Stimulated activated naive B cell treated with anti-CD40 and anti-IgM and Interleukin-4, amounts not matched to agents 10 μg/mL and 1 μg/mL and 100 μg/mL, for 72 hours (primary cell): ENCODE data around the gene TTC3.

Experiments used
- ATAC-seq, 2 donors: fragments of 150-1000 bp; cut with Tn5 transposase; replicated peaks; 2 replicates each; pipeline ENCODE4 v1.10.0; 2021; ENCODE audit warnings: moderate library complexity in 1 of 2
- DNase-seq: peaks from one replicate; pipeline ENCODE4 v3.0.0; 2021
- H3K27ac Mint-ChIP-seq: one replicate; pipeline ENCODE4 v1.8.0; 2022; ENCODE audit warnings: mild to moderate bottlenecking, mixed read lengths
- H3K27me3 Mint-ChIP-seq, 2 donors: one replicate each; pipeline ENCODE4 v1.8.0; 2022; ENCODE audit warnings: mixed read lengths in 2 of 2
- H3K36me3 Mint-ChIP-seq, 2 donors: one replicate each; pipeline ENCODE4 v1.8.0; 2022; ENCODE audit warnings: mixed read lengths in 2 of 2, mild to moderate bottlenecking in 1 of 2
- H3K4me1 Mint-ChIP-seq, 2 donors: one replicate each; pipeline ENCODE4 v1.8.0; 2022; ENCODE audit warnings: mixed read lengths in 2 of 2, mild to moderate bottlenecking in 1 of 2
- H3K4me3 Mint-ChIP-seq, 2 donors: one replicate each; pipeline ENCODE4 v1.8.0; 2022; ENCODE audit warnings: mild to moderate bottlenecking in 2 of 2, mixed read lengths in 2 of 2, moderate library complexity in 1 of 2
- H3K9me3 Mint-ChIP-seq, 2 donors: one replicate each; pipeline ENCODE4 v1.8.0; 2022; ENCODE audit warnings: mixed read lengths in 2 of 2, mild to moderate bottlenecking in 1 of 2

Gene TTC3

GRCh38 chr21:37231671-37232070 is 158.6 kb downstream of the TTC3 start:
- H3K27ac Mint-ChIP-seq, result peak overlapping the region; percentile 22
- ATAC-seq, result no peak

DNA sequence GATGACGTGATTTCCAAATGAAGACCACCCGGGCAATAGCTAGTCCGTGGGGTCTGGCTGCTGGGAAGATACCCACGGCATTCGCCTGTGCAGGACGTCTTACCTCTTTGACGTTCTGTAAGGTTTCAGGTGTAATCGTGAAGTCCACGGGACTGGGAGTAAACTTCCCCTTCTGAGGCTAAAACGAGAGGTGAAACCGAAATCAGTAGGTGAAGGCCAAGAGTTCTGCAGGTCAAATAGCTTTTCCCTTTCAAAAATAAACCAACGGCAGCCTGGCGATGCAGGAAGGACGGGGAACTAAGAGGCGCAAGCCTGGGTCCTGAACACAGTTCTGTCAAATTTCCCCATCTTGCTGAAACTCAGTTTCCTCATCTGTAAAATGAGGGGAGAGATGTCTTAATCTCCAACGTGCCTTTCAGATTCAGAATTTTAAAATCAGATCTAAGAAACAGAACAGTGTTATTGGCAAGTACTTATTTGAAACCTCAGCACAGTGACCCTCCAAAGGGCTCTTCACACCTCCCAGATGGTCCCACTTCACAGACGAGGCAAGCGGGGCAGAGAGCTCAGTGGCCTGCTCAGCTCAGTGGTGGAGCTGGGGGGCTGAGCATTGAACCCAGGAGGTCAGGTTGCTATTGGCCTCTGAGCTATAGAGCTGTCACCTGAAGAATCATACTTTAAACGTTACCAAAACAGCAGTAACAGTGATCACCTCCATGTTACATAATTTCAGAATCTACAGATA is 159.4 kb downstream of the TTC3 start:
- H3K9me3 Mint-ChIP-seq, result no peaks in the 10 kb centered on the region
- peak in 1 of 2 donors; percentile 61 for ATAC-seq
- H3K27me3 Mint-ChIP-seq, result no peaks in the 10 kb centered on the region
- no peak overlapping the region for H3K27ac Mint-ChIP-seq
- peaks cover 8 to 13% of the 10 kb centered on the region in 2 donors for H3K4me1 Mint-ChIP-seq
- DNase-seq, result no peak
- H3K36me3 Mint-ChIP-seq, result peaks cover 40 to 44% of the 10 kb centered on the region in 2 donors
- H3K4me3 Mint-ChIP-seq, result no peak overlapping the region

More at GRCh38 chr21:37231671-37232070, 158.6 kb downstream of the TTC3 start:
- Mint-ChIP-seq H3K4me1 (peaks cover 9 to 13% of the 10 kb centered on the region in 2 donors), H3K27me3 (no peaks in the 10 kb centered on the region), H3K4me3 (no peak overlapping the region), H3K9me3 (no peaks in the 10 kb centered on the region), H3K36me3 (peaks cover 45 to 46% of the 10 kb centered on the region in 2 donors)
- DNase-seq, result no peak

GRCh38 chr21:37233551-37234146 is 160.6 kb downstream of the TTC3 start:
- Mint-ChIP-seq H3K4me1 (peaks cover 10 to 13% of the 10 kb centered on the region in 2 donors), H3K27ac (no peak overlapping the region), H3K9me3 (no peaks in the 10 kb centered on the region), H3K4me3 (no peak overlapping the region), H3K36me3 (peaks cover 37 to 40% of the 10 kb centered on the region in 2 donors), H3K27me3 (no peaks in the 10 kb centered on the region)
- no peak for DNase-seq
- ATAC-seq, result no peak

DNA sequence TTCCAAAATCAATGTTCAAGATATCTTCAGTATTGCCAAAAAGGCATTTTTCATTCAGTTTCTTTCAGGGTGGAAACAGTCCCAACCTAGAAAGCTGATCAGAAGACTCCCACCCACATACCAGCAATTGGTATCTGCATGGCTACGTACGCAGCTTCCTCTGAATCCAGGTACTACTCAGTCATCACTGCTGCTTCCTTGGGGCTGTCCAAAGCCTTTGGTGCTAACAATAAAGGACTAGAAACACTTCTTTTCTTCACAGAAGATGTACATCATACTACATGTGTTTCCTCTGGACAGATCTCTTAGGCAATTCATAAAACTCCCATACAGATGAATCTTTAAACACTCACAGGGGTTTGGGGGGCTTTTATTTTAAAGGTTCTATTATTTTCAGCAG is 164.3 kb downstream of the TTC3 start:
- ATAC-seq, result no peak
- no peak overlapping the region for H3K27ac Mint-ChIP-seq
- peaks cover 34 to 35% of the 10 kb centered on the region in 2 donors for H3K36me3 Mint-ChIP-seq
- H3K27me3 Mint-ChIP-seq, result no peaks in the 10 kb centered on the region
- no peaks in the 10 kb centered on the region for H3K9me3 Mint-ChIP-seq
- no peak for DNase-seq
- no peak overlapping the region for H3K4me3 Mint-ChIP-seq
- peaks cover 4 to 8% of the 10 kb centered on the region in 2 donors for H3K4me1 Mint-ChIP-seq

- no peak overlapping the region for H3K4me3 Mint-ChIP-seq
- H3K27me3 Mint-ChIP-seq, result no peaks in the 10 kb centered on the region
- no peak for DNase-seq
- H3K4me1 Mint-ChIP-seq, result peaks cover 4% of the 10 kb centered on the region in 2 donors
- ATAC-seq, result no peak
- no peaks in the 10 kb centered on the region for H3K9me3 Mint-ChIP-seq
- H3K27ac Mint-ChIP-seq, result no peak overlapping the region
- peaks cover 30 to 33% of the 10 kb centered on the region in 2 donors for H3K36me3 Mint-ChIP-seq
These were observed 164.7 kb downstream of the TTC3 start for GRCh38 chr21:37237764-37238163.

GRCh38 chr21:37240978-37241377 is 167.9 kb downstream of the TTC3 start:
- no peak overlapping the region for H3K27ac Mint-ChIP-seq
- no peak overlapping the region for H3K4me3 Mint-ChIP-seq
- peaks cover 25 to 34% of the 10 kb centered on the region in 2 donors for H3K4me1 Mint-ChIP-seq
- H3K27me3 Mint-ChIP-seq, result no peaks in the 10 kb centered on the region
- ATAC-seq (no peak), DNase-seq (no peak)
- no peaks in the 10 kb centered on the region for H3K9me3 Mint-ChIP-seq
- H3K36me3 Mint-ChIP-seq, result peaks cover 34 to 47% of the 10 kb centered on the region in 2 donors

- no peak overlapping the region for H3K27ac Mint-ChIP-seq
- H3K36me3 Mint-ChIP-seq, result peaks cover 33 to 47% of the 10 kb centered on the region in 2 donors
These were observed 168.4 kb downstream of the TTC3 start for GRCh38 chr21:37241426-37241825.

DNA sequence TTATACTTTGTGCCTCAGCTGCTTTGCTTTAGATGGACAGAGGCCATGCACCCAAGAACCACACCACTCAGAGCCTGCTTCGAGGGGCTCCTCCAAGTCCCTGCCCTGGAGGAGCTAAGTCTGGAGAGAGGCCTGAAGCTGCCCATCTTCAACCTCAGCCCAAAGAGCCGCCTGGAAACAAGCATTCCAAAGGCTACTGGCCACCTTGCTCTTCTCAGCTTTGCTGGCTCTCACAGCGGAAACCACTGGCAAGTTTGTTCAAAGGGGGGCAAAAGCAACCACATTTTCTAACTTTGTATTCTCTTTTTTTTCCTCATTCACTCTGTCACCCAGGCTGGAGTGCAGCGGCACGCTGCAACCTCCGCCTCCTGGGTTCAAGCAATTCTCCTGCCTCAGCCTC is 170.9 kb downstream of the TTC3 start:
- Mint-ChIP-seq H3K27me3 (no peaks in the 10 kb centered on the region), H3K36me3 (peaks cover 25 to 44% of the 10 kb centered on the region in 2 donors), H3K27ac (no peak overlapping the region), H3K4me3 (no peak overlapping the region), H3K9me3 (no peaks in the 10 kb centered on the region), H3K4me1 (peaks cover 32 to 53% of the 10 kb centered on the region in 2 donors)
- ATAC-seq, result no peak
- DNase-seq, result no peak

More at GRCh38 chr21:37241426-37241825, 168.4 kb downstream of the TTC3 start:
- Mint-ChIP-seq H3K27me3 (no peaks in the 10 kb centered on the region), H3K4me3 (no peak overlapping the region), H3K9me3 (no peaks in the 10 kb centered on the region), H3K4me1 (peaks cover 27 to 38% of the 10 kb centered on the region in 2 donors)
- no peak for DNase-seq
- ATAC-seq, result no peak

- Mint-ChIP-seq H3K36me3 (peaks cover 24 to 42% of the 10 kb centered on the region in 2 donors), H3K4me3 (no peak overlapping the region), H3K27ac (no peak overlapping the region), H3K9me3 (no peaks in the 10 kb centered on the region), H3K27me3 (no peaks in the 10 kb centered on the region), H3K4me1 (peaks cover 34 to 60% of the 10 kb centered on the region in 2 donors)
- DNase-seq (no peak), ATAC-seq (no peak)
These were observed 171.5 kb downstream of the TTC3 start for GRCh38 chr21:37244501-37245095.

GRCh38 chr21:37245151-37245550 is 172.1 kb downstream of the TTC3 start:
- peaks cover 24 to 42% of the 10 kb centered on the region in 2 donors for H3K36me3 Mint-ChIP-seq
- H3K4me3 Mint-ChIP-seq, result no peak overlapping the region
- DNase-seq (no peak), ATAC-seq (no peak)
- H3K27ac Mint-ChIP-seq, result no peak overlapping the region
- peaks cover 34 to 60% of the 10 kb centered on the region in 2 donors for H3K4me1 Mint-ChIP-seq
- no peaks in the 10 kb centered on the region for H3K27me3 Mint-ChIP-seq
- H3K9me3 Mint-ChIP-seq, result no peaks in the 10 kb centered on the region

GRCh38 chr21:37248298-37248697 is 175.2 kb downstream of the TTC3 start:
- Mint-ChIP-seq H3K27me3 (no peaks in the 10 kb centered on the region), H3K4me3 (no peak overlapping the region), H3K9me3 (no peaks in the 10 kb centered on the region), H3K36me3 (peaks cover 15 to 35% of the 10 kb centered on the region in 2 donors), H3K27ac (no peak overlapping the region), H3K4me1 (peaks cover 33 to 58% of the 10 kb centered on the region in 2 donors)
- DNase-seq (no peak), ATAC-seq (no peak)

- Mint-ChIP-seq H3K27me3 (no peaks in the 10 kb centered on the region), H3K4me1 (peaks cover 33 to 52% of the 10 kb centered on the region in 2 donors), H3K36me3 (peaks cover 14 to 33% of the 10 kb centered on the region in 2 donors), H3K4me3 (no peak overlapping the region), H3K9me3 (no peaks in the 10 kb centered on the region), H3K27ac (no peak overlapping the region)
- no peak for ATAC-seq
- DNase-seq, result no peak
These were observed 176.3 kb downstream of the TTC3 start for GRCh38 chr21:37249112-37249904.

- Mint-ChIP-seq H3K4me1 (peaks cover 19 to 35% of the 10 kb centered on the region in 2 donors), H3K36me3 (peaks cover 9 to 20% of the 10 kb centered on the region in 2 donors), H3K9me3 (no peaks in the 10 kb centered on the region), H3K27ac (no peak overlapping the region), H3K27me3 (no peaks in the 10 kb centered on the region), H3K4me3 (no peak overlapping the region)
- no peak for ATAC-seq
- no peak for DNase-seq
These were observed 178.2 kb downstream of the TTC3 start for GRCh38 chr21:37251294-37251634.
